Keratinocyte (primary cell): ENCODE results near the gene PDS5A. TPM values are rescaled to one million over a fixed set of nuclear protein-coding genes. Genes with fewer than 3 reads are reported as not detected.
"Not testable (repeated sequence)": the region's sequence is repeated elsewhere in the genome, so short reads cannot be mapped to it uniquely, and the experiment has no call there.

Source experiments
- DNase-seq: peaks from one replicate; pipeline ENCODE4 v3.0.0-alpha.2; 2011; ENCODE audit warnings: low read depth, missing footprints, low spot score
- FAIRE-seq: peaks from 2 replicates; lab custom pipeline; 2011; peaks lifted over from hg19 to GRCh38; lab: Jason Lieb, UNC
- H2AFZ ChIP-seq: 2 replicates; pipeline ENCODE4 v1.6.0; 2012; ENCODE audit warnings: low read length, control low read depth, inconsistent platforms; ENCODE audit not compliant: control insufficient read depth
- H3K27ac ChIP-seq: 2 replicates; pipeline ENCODE4 v1.5.1; 2011; ENCODE audit warnings: low read length; ENCODE audit not compliant: control insufficient read depth, insufficient read depth
- H3K27me3 ChIP-seq: 3 replicates; pipeline ENCODE4 v1.6.0; 2011; ENCODE audit warnings: low read length; ENCODE audit not compliant: control insufficient read depth, insufficient read depth; ENCODE audit errors: extremely low read depth
- H3K36me3 ChIP-seq, 2 experiments: 2 replicates in 1 of 2; 3 replicates in 1 of 2; pipeline ENCODE4 v1.5.1; 2011; ENCODE audit warnings: low read length in 2 of 2, mild to moderate bottlenecking in 1 of 2; ENCODE audit not compliant: control insufficient read depth in 2 of 2, insufficient read depth in 2 of 2; ENCODE audit errors: extremely low read depth in 1 of 2
- H3K4me1 ChIP-seq: 3 replicates; pipeline ENCODE4 v1.5.1; 2011; ENCODE audit warnings: low read length; ENCODE audit not compliant: control insufficient read depth, insufficient read depth; ENCODE audit errors: extremely low read depth
- H3K4me2 ChIP-seq: 3 replicates; pipeline ENCODE4 v1.6.0; 2011; ENCODE audit warnings: low read depth, low read length; ENCODE audit not compliant: control insufficient read depth, insufficient read depth; ENCODE audit errors: extremely low read depth
- H3K4me3 ChIP-seq, 3 experiments: fragments of 200-600 bp in 1 of 3; sonication (generic) in 1 of 3; 2 replicates in 2 of 3; 3 replicates in 1 of 3; pipeline ENCODE4 v1.5.1; 2011 to 2016; ENCODE audit warnings: low read length in 3 of 3, mild to moderate bottlenecking in 3 of 3, control low read depth in 2 of 3, inconsistent platforms in 1 of 3, low read depth in 1 of 3, mixed read lengths in 1 of 3, mixed run types in 1 of 3, moderate library complexity in 1 of 3; ENCODE audit not compliant: control insufficient read depth in 2 of 3, insufficient read depth in 2 of 3; ENCODE audit errors: extremely low read depth in 1 of 3
- H3K79me2 ChIP-seq: 2 replicates; pipeline ENCODE4 v1.6.0; 2012; ENCODE audit warnings: low read length; ENCODE audit not compliant: control insufficient read depth, insufficient read depth
- H3K9ac ChIP-seq: 3 replicates; pipeline ENCODE4 v1.6.0; 2011; ENCODE audit warnings: low read length; ENCODE audit not compliant: control insufficient read depth, insufficient read depth; ENCODE audit errors: extremely low read depth
- H3K9me1 ChIP-seq: 3 replicates; pipeline ENCODE4 v1.6.0; 2011; ENCODE audit warnings: low read length; ENCODE audit not compliant: control insufficient read depth, insufficient read depth; ENCODE audit errors: extremely low read depth
- H3K9me3 ChIP-seq: 2 replicates; pipeline ENCODE4 v1.5.1; 2012; ENCODE audit warnings: low read depth, low read length; ENCODE audit not compliant: control insufficient read depth
- H4K20me1 ChIP-seq: 3 replicates; pipeline ENCODE4 v1.6.0; 2011; ENCODE audit warnings: low read length; ENCODE audit not compliant: control insufficient read depth, insufficient read depth; ENCODE audit errors: extremely low read depth
- EZH2 ChIP-seq: IDR thresholded peaks from one replicate; pipeline ENCODE4 v1.6.1; 2012; ENCODE audit warnings: inconsistent platforms, mild to moderate bottlenecking, low read length, moderate library complexity
- dilution Hi-C: fragments of 300-500 bp; cut with MboI; formaldehyde crosslinking; loops from one replicate; pipeline ENCODE4 v1.7.0; 2020; ENCODE audit warnings: low sequenced_read_pairs; ENCODE audit not compliant: extremely low pct_ligation_motif_present
- polyA plus RNA-seq, 5 experiments: library from polyadenylated mRNA; depleted of rRNA in 3 of 5; stranded (reverse) in 3 of 5; stranded (forward) in 1 of 5; unstranded in 1 of 5; fragments of >200 nt; gene quantifications; 1 replicate in 1 of 5; 2 replicates in 3 of 5; 3 replicates in 1 of 5; pipeline versions ENCODE4 v1.2.1 to v1.2.3, GENCODE V29; 2011 to 2012; ENCODE audit warnings: missing spikeins in 2 of 5, low read depth in 1 of 5, low replicate concordance in 1 of 5
- TF ChIP-seq, protein P1 (sequence below), 3 experiments: IDR thresholded peaks in 1 of 3; conservative IDR thresholded peaks in 1 of 3; optimal IDR thresholded peaks in 1 of 3; 2 replicates in 2 of 3; 3 replicates in 1 of 3; pipeline versions ENCODE3 to v1.5.1; 2011; ENCODE audit warnings: low read length in 3 of 3, mild to moderate bottlenecking in 3 of 3, moderate library complexity in 2 of 3, control low read depth in 1 of 3, inconsistent platforms in 1 of 3; ENCODE audit not compliant: insufficient read depth in 2 of 3; ENCODE audit errors: extremely low read depth in 1 of 3

Gene PDS5A
- polyA plus RNA-seq, 1 donor (not counting 4 experiments of a cell fraction or from before 2014, with no cell fraction given) = 56.0 TPM

DNA sequence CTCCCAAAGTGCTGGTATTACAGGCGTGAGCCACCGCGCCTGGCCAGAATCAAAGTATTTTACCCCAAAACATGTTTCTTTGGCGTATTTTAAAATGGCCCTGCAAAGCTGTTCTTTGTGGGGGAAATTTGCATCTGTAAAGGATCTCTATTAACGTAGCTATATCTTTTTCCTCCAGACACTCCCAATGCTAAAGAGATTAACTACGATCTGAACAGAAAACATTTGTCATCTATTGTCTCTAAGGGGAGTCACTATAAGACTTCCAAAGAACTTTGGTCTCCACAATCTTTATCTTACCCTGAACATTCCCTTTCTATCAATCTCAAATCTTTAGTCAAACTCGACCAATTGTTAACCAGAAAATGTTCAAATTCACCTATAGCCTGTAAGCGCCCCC, 19.1 kb upstream of the PDS5A start:
- Histone ChIP-seq H3K27ac (no peak overlapping the region), H3K9ac (no peak overlapping the region), H3K4me3 (no peak overlapping the region), H2AFZ (no peak overlapping the region), H3K9me3 (no peaks in the 10 kb centered on the region), H3K27me3 (no peaks in the 10 kb centered on the region), H3K9me1 (no peaks in the 10 kb centered on the region), H4K20me1 (no peaks in the 10 kb centered on the region), H3K4me1 (no peaks in the 10 kb centered on the region), H3K36me3 (no peaks in the 10 kb centered on the region), H3K79me2 (no peaks in the 10 kb centered on the region), H3K4me2 (no peak overlapping the region)
- no peak for DNase-seq
- TF ChIP-seq, protein P1, sequence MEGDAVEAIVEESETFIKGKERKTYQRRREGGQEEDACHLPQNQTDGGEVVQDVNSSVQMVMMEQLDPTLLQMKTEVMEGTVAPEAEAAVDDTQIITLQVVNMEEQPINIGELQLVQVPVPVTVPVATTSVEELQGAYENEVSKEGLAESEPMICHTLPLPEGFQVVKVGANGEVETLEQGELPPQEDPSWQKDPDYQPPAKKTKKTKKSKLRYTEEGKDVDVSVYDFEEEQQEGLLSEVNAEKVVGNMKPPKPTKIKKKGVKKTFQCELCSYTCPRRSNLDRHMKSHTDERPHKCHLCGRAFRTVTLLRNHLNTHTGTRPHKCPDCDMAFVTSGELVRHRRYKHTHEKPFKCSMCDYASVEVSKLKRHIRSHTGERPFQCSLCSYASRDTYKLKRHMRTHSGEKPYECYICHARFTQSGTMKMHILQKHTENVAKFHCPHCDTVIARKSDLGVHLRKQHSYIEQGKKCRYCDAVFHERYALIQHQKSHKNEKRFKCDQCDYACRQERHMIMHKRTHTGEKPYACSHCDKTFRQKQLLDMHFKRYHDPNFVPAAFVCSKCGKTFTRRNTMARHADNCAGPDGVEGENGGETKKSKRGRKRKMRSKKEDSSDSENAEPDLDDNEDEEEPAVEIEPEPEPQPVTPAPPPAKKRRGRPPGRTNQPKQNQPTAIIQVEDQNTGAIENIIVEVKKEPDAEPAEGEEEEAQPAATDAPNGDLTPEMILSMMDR (optimal IDR thresholded peaks at IDR 0.05 in 1 of 3, IDR thresholded peaks at IDR 0.05 in 1 of 3, conservative IDR thresholded peaks at IDR 0.05 in 1 of 3; ENCODE audit: extremely low read depth in 1 of 3, insufficient read depth in 2 of 3, low read length in 3 of 3) = no peak
- TF ChIP-seq EZH2 = no peak
- dilution Hi-C loops = no loop called here
- FAIRE-seq = no peak

DNA sequence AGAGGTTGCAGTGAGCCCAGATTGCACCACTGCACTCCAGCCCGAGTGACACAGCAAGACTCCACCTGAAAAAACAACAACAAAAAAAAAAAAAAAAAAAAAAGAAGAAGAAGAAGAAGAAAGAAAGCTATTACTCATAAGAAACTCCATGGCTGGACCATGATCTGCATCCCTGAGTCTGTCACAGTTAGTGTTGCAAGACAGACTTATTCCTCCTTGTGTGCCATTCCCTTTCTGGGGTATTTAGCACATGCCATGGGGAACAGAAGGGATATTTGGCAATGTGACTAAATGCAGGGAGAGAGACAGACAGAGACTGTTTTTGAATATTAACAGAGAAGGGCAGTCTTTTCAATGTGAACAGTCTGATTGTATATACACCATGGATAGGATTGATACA, 16.7 kb upstream of the PDS5A start:
- Histone ChIP-seq H3K4me2 (no peak overlapping the region), H3K79me2 (no peaks in the 10 kb centered on the region), H3K27ac (no peak overlapping the region), H3K27me3 (no peaks in the 10 kb centered on the region), H3K9me1 (no peaks in the 10 kb centered on the region), H3K9me3 (no peaks in the 10 kb centered on the region), H3K36me3 (no peaks in the 10 kb centered on the region), H3K9ac (no peak overlapping the region), H2AFZ (no peak overlapping the region), H4K20me1 (no peaks in the 10 kb centered on the region), H3K4me1 (no peaks in the 10 kb centered on the region), H3K4me3 (no peak overlapping the region)
- no peak for FAIRE-seq
- DNase-seq = no peak
- TF ChIP-seq EZH2 = no peak
- TF ChIP-seq, protein P1 (optimal IDR thresholded peaks at IDR 0.05 in 1 of 3, IDR thresholded peaks at IDR 0.05 in 1 of 3, conservative IDR thresholded peaks at IDR 0.05 in 1 of 3; ENCODE audit: extremely low read depth in 1 of 3, insufficient read depth in 2 of 3, low read length in 3 of 3) = no peak
- dilution Hi-C loops = no loop called here

DNA sequence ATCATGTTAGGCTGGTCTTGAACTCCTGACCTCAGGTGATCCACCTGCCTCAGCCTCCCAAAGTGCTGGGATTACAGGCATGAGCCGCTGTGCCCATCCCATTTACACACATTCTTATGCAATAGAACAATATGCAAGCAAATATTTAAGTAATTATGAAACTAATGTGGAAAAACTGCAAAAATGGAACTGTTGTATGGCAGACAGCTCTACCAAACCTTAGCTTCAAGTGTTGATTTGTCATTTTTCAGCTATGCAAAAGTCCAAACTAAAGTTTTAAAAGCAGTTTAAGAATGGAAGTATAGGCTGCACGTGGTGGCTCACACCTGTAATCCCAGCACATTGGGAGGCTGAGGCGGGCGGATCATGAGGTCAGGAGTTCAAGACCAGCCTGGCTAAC, 11.7 kb upstream of the PDS5A start:
- H3K27ac ChIP-seq, FAIRE-seq, H4K20me1 ChIP-seq, H3K27me3 ChIP-seq, H3K9me1 ChIP-seq, H3K9ac ChIP-seq, H3K36me3 ChIP-seq, H3K9me3 ChIP-seq, H3K4me1 ChIP-seq, H2AFZ ChIP-seq, dilution Hi-C loops, H3K4me3 ChIP-seq, H3K79me2 ChIP-seq, H3K4me2 ChIP-seq, DNase-seq: not testable (repeated sequence)
